ENCODE measurements around the gene CKAP2. TPM values are rescaled to one million over a fixed set of nuclear protein-coding genes. Genes with fewer than 3 reads are reported as not detected.
A peak's percentile ranks its signal among the peaks of the same experiment; 100 is the strongest.

CKAP2 gene
- total and polyA plus RNA-seq, 4 donors: 2.0 to 19.2 (median 4.7) TPM

DNA sequence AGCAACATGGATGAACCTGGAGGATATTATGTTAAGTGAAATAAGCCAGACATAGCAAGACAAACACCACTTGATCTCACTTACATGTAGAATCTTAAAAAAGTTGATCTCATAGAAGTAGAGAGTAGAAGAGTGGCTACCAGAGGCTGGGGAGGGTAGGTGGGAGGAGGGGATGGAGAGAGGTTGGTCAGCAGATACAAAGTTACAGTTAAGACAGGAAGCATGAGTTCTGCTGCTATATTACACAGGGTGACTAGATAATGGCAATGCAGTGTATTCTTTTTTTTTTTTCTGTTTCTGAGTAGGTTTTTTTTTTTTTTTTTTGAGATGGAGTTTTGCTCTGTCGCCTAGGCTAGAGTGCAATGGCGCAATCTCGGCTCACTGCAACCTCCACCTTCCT lies 34.1 kb upstream of the CKAP2 start:
- H3K9ac ChIP-seq (ENCODE audit: insufficient read depth in 1 of 2, low read length in 2 of 2): no peak overlapping the region
- no peaks in the 10 kb centered on the region for H3K4me1 ChIP-seq (ENCODE audit: control insufficient read depth in 5 of 5, insufficient read depth in 5 of 5, low read length in 5 of 5)
- no peak for DNase-seq
- TF ChIP-seq, protein P1, sequence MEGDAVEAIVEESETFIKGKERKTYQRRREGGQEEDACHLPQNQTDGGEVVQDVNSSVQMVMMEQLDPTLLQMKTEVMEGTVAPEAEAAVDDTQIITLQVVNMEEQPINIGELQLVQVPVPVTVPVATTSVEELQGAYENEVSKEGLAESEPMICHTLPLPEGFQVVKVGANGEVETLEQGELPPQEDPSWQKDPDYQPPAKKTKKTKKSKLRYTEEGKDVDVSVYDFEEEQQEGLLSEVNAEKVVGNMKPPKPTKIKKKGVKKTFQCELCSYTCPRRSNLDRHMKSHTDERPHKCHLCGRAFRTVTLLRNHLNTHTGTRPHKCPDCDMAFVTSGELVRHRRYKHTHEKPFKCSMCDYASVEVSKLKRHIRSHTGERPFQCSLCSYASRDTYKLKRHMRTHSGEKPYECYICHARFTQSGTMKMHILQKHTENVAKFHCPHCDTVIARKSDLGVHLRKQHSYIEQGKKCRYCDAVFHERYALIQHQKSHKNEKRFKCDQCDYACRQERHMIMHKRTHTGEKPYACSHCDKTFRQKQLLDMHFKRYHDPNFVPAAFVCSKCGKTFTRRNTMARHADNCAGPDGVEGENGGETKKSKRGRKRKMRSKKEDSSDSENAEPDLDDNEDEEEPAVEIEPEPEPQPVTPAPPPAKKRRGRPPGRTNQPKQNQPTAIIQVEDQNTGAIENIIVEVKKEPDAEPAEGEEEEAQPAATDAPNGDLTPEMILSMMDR (IDR thresholded peaks at IDR 0.05; ENCODE audit: control extremely low read depth, extremely low read depth): no peak
- no peaks in the 10 kb centered on the region for H3K9me3 ChIP-seq (ENCODE audit: control insufficient read depth in 4 of 4, insufficient read depth in 3 of 4, low read length in 3 of 4)
- peaks cover 8 to 24% (median 15%) of the 10 kb centered on the region in 4 donors for H3K36me3 ChIP-seq (ENCODE audit: control insufficient read depth in 4 of 4, insufficient read depth in 4 of 4, low read length in 4 of 4)
- no peak overlapping the region for H3K27ac ChIP-seq (ENCODE audit: low read depth in 1 of 2, low read length in 1 of 2)
- no peak overlapping the region for H3K4me3 ChIP-seq
- no peak for ATAC-seq (ENCODE audit: insufficient read depth, low FRiP score)
- WGBS, 2 donors: 29 to 81% methylated on average over 3 of the region's 3 CpGs
- H3K27me3 ChIP-seq (ENCODE audit: control insufficient read depth in 3 of 3, insufficient read depth in 3 of 3, low read length in 2 of 3): no peaks in the 10 kb centered on the region

DNA sequence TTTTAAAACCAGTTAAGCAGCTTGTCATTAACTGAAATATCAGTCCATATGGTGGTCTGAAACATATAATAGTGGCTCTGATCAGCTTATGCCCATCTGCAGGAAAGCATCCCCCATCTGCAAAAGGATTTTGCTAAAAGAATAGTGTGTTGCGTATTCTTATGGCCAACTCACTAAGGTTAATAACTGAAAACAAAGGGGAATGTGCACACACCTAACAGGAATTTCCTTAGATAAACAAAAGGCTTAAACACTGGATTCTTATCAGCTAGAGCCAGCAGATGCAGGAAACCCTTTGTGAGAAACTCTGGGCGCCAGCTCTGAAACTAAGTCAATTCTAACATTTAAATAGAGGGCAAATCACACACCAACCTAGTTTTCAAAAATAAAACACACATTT lies 27.0 kb upstream of the CKAP2 start:
- 54 to 72% methylated on average over 2 of the region's 2 CpGs for WGBS, 2 donors
- no peak overlapping the region for H3K9ac ChIP-seq (ENCODE audit: insufficient read depth in 1 of 2, low read length in 2 of 2)

GRCh38 chr13:52432456-52432855 lies 22.8 kb upstream of the CKAP2 start:
- H3K27ac ChIP-seq (ENCODE audit: low read depth in 1 of 2, low read length in 1 of 2): no peak overlapping the region
- peaks cover 2 to 11% (median 4%) of the 10 kb centered on the region in 5 donors for H3K4me1 ChIP-seq (ENCODE audit: control insufficient read depth in 5 of 5, insufficient read depth in 5 of 5, low read length in 5 of 5)
- WGBS, 2 donors: 72 to 93% methylated on average over 2 of the region's 2 CpGs
- TF ChIP-seq, protein P1 (IDR thresholded peaks at IDR 0.05; ENCODE audit: control extremely low read depth, extremely low read depth): no peak
- H3K36me3 ChIP-seq (ENCODE audit: control insufficient read depth in 4 of 4, insufficient read depth in 4 of 4, low read length in 4 of 4): peaks cover 8 to 19% (median 14%) of the 10 kb centered on the region in 4 donors
- H3K27me3 ChIP-seq (ENCODE audit: control insufficient read depth in 3 of 3, insufficient read depth in 3 of 3, low read length in 2 of 3): no peaks in the 10 kb centered on the region
- H3K9me3 ChIP-seq (ENCODE audit: control insufficient read depth in 4 of 4, insufficient read depth in 3 of 4, low read length in 3 of 4): no peaks in the 10 kb centered on the region
- DNase-seq: peak in 2 of 3 donors; percentile 39 to 46
- no peak overlapping the region for H3K4me3 ChIP-seq
- no peak for ATAC-seq (ENCODE audit: insufficient read depth, low FRiP score)
- no peak overlapping the region for H3K9ac ChIP-seq (ENCODE audit: insufficient read depth in 1 of 2, low read length in 2 of 2)

More for the DNA sequence above, 27.0 kb upstream of the CKAP2 start:
- Histone ChIP-seq H3K9me3 (ENCODE audit: control insufficient read depth in 4 of 4, insufficient read depth in 3 of 4, low read length in 3 of 4) (no peaks in the 10 kb centered on the region), H3K4me1 (ENCODE audit: control insufficient read depth in 5 of 5, insufficient read depth in 5 of 5, low read length in 5 of 5) (peaks cover 2 to 11% (median 4%) of the 10 kb centered on the region in 5 donors), H3K27me3 (ENCODE audit: control insufficient read depth in 3 of 3, insufficient read depth in 3 of 3, low read length in 2 of 3) (no peaks in the 10 kb centered on the region), H3K4me3 (no peak overlapping the region), H3K27ac (ENCODE audit: low read depth in 1 of 2, low read length in 1 of 2) (no peak overlapping the region), H3K36me3 (ENCODE audit: control insufficient read depth in 4 of 4, insufficient read depth in 4 of 4, low read length in 4 of 4) (peaks cover 3 to 12% (median 8%) of the 10 kb centered on the region in 4 donors)
- no peak for ATAC-seq (ENCODE audit: insufficient read depth, low FRiP score)
- peak in 2 of 3 donors; percentile 42 to 56 for DNase-seq
- TF ChIP-seq, protein P1 (IDR thresholded peaks at IDR 0.05; ENCODE audit: control extremely low read depth, extremely low read depth): no peak

DNA sequence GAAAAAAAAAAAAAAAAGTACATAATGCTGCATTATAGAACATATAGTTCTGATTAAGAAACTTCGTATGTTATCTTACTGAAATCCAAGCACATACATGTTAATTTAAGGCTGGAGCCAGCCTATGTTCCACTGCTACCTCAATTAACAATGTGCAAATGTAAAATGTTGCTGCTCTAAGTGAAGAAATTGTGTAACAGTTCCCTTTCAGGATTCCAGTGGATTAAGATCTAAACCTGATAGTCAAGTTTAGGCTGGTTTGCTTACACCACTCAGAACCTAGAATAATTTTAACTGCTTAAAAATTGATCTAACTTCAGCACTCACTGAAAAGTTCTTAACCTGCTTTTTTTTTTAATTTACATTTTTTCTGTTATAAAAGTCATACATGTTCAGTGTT lies 9.0 kb upstream of the CKAP2 start:
- WGBS, 2 donors: 83 to 85% methylated on average over 1 of the region's 1 CpG
- peak in 2 of 3 donors; percentile 18 to 54 for DNase-seq
- Histone ChIP-seq H3K9me3 (ENCODE audit: control insufficient read depth in 4 of 4, insufficient read depth in 3 of 4, low read length in 3 of 4) (no peaks in the 10 kb centered on the region), H3K27me3 (ENCODE audit: control insufficient read depth in 3 of 3, insufficient read depth in 3 of 3, low read length in 2 of 3) (no peaks in the 10 kb centered on the region), H3K9ac (ENCODE audit: insufficient read depth in 1 of 2, low read length in 2 of 2) (no peak overlapping the region), H3K27ac (ENCODE audit: low read depth in 1 of 2, low read length in 1 of 2) (no peak overlapping the region), H3K4me3 (no peak overlapping the region), H3K4me1 (ENCODE audit: control insufficient read depth in 5 of 5, insufficient read depth in 5 of 5, low read length in 5 of 5) (peaks cover 5 to 18% (median 8%) of the 10 kb centered on the region in 5 donors), H3K36me3 (ENCODE audit: control insufficient read depth in 4 of 4, insufficient read depth in 4 of 4, low read length in 4 of 4) (peaks cover 1 to 3% (median 3%) of the 10 kb centered on the region in 4 donors)
- ATAC-seq (ENCODE audit: insufficient read depth, low FRiP score): no peak
- TF ChIP-seq, protein P1 (IDR thresholded peaks at IDR 0.05; ENCODE audit: control extremely low read depth, extremely low read depth): no peak

All from lung (tissue), 12 donors.